Pancreas (tissue), 10 donors: Measurements from ENCODE around the gene NFIC. TPM values are rescaled to one million over a fixed set of nuclear protein-coding genes. Genes with fewer than 3 reads are reported as not detected.

Experiments used
- ATAC-seq, 4 donors: fragments of 200-7000 bp; cut with Tn5 transposase; one replicate each; pipeline versions ENCODE4 v1.8.0 to v1.9.1; 2020; ENCODE audit warnings: mild to moderate bottlenecking in 4 of 4, moderate library complexity in 4 of 4
- DNase-seq, 6 donors: peaks; one replicate each; pipeline ENCODE4 v3.0.0-alpha.2; 2020
- FAIRE-seq: peaks from 2 replicates; lab custom pipeline; 2012; peaks lifted over from hg19 to GRCh38; lab: Jason Lieb, UNC
- H3K27ac ChIP-seq, 4 donors: fragments of 200-600 bp; sonication (generic); 1 replicate in 3 of 4; 2 replicates in 1 of 4; pipeline versions ENCODE4 v1.5.0 to v1.8.0; 2020
- H3K27me3 ChIP-seq, 4 donors: fragments of 200-600 bp; one replicate each; pipeline ENCODE4 v1.8.0; 2021
- H3K36me3 ChIP-seq, 3 donors: fragments of 200-600 bp; sonication (generic) in 1 of 3; one replicate each; pipeline versions ENCODE4 v1.5.0 to v1.8.0; 2020 to 2021
- H3K4me1 ChIP-seq, 3 donors: fragments of 200-600 bp; one replicate each; pipeline ENCODE4 v1.8.0; 2021
- H3K4me3 ChIP-seq, 4 donors: fragments of 200-600 bp; sonication (generic) in 2 of 4; one replicate each; pipeline versions ENCODE4 v1.5.0 to v1.8.0; 2020 to 2021
- H3K9me3 ChIP-seq, 4 donors: fragments of 200-600 bp; one replicate each; pipeline ENCODE4 v1.8.0; 2021
- WGBS, 2 donors: extraction: QIAGEN DNeasy Blood & Tissue Kit; methylation state at CpG; one replicate each; pipeline ENCODE4 v1.1.7; 2013; 5-methylcytosine and 5-hydroxymethylcytosine counted together
- intact Hi-C, 3 donors: fragments of 100-400 bp; cut with DNase I; formaldehyde crosslinking; loops; one replicate each; pipeline versions ENCODE4 v1.11.1 to v1.14.2; 2022
- polyA plus RNA-seq, 2 donors: library from polyadenylated mRNA; stranded (reverse); fragments of 200-250 nt; gene quantifications; one replicate each; pipeline ENCODE4 v1.2.3, GENCODE V29; 2013
- total RNA-seq, 6 donors: library from RNA; stranded (reverse); fragmentation: NEBNext Ultra II Directional in 4 of 6; extraction: Animal tissue kit (Norgen Biotek cat#: 25700) in 4 of 6; gene quantifications; one replicate each; pipeline versions ENCODE4 v1.2.1 to v1.2.4, GENCODE V29; 2021 to 2023
- TF ChIP-seq, protein P1 (sequence below), 4 donors: fragments of 200-600 bp; sonication (generic) in 3 of 4; IDR thresholded peaks; one replicate each; pipeline versions ENCODE4 v1.5.0 to v1.8.0; 2021; ENCODE audit warnings: antibody characterized with exemption in 4 of 4
- donor health status: healthy with polysubstance abuse.
- donor health status: DM: no; HTN: no; CAD: no; lungs with moderate emphysema.
- donor health status: DM: no; HTN: no; CAD: no.
- donor health status: control.
- donor health status: control.
- donor health status: Bipolar disorder and iron deficiency.
- donor health status: DM: yes; HTN: yes; CAD: no.
- donor health status: DM: no; HTN: no; CAD: no.
- donor health status: DM: no; HTN: no; CAD: no.
- donor health status: DM: yes; HTN: yes; CAD: no.

Gene NFIC
- total and polyA plus RNA-seq, 8 donors = 21.3 to 203 (median 115) TPM

DNA sequence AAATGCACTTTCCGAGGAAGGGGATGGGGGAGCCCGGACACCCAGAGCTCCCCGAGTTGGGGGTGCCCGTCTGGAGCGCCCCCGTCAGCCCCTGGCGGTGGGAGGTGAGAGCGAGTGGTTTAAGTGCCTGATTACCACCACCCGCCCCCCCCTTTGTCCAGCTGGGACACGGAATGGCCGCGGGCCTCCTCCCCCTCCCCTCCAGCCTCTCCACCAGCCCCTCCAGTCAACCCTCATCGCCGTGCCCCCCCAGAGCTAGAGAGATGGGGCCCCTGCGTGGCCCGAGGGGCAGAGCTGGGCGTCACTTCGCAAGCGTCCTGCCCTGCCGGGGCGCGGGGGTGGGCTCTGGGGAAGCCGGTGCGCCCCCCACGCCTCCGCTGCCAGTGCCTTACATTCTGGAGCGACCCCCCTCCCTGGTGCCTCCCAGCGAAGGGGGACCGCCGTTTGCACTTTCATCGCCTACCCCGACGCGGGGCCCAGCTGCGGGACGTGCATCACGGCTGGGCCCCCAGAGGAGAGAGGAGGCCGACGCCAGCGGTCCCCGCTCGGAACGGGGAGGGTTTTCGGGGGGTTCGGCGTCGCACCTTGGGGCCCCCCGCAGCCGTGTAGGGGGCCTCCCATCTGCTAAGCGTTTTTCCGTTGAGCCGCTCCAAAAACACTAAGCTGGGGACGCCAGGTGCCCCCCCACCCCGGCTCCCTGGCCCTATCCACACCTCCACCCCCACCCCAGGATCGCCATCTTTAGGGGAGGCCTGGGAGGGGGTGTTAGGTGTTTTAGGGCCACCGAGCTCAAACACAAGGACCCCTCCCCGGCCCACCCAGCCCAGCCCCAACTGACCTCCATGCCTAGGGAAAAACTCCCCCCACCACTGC, 97.6 kb downstream of the NFIC start:
- DNase-seq = peak in 2 of 6 donors; percentile 20 to 42
- Histone ChIP-seq H3K27ac (no peak overlapping the region), H3K9me3 (no peaks in the 10 kb centered on the region), H3K4me3 (no peak overlapping the region), H3K27me3 (no peaks in the 10 kb centered on the region), H3K36me3 (peaks cover 3 to 19% (median 11%) of the 10 kb centered on the region in 3 donors), H3K4me1 (peaks cover 0 to 16% (median 4%) of the 10 kb centered on the region in 3 donors)
- WGBS, 2 donors = 83 to 88% methylated on average over 40 to 57 of the region's 57 CpGs
- ATAC-seq = no peak
- FAIRE-seq = no peak
- intact Hi-C loops = no loop called here
- TF ChIP-seq, protein P1, sequence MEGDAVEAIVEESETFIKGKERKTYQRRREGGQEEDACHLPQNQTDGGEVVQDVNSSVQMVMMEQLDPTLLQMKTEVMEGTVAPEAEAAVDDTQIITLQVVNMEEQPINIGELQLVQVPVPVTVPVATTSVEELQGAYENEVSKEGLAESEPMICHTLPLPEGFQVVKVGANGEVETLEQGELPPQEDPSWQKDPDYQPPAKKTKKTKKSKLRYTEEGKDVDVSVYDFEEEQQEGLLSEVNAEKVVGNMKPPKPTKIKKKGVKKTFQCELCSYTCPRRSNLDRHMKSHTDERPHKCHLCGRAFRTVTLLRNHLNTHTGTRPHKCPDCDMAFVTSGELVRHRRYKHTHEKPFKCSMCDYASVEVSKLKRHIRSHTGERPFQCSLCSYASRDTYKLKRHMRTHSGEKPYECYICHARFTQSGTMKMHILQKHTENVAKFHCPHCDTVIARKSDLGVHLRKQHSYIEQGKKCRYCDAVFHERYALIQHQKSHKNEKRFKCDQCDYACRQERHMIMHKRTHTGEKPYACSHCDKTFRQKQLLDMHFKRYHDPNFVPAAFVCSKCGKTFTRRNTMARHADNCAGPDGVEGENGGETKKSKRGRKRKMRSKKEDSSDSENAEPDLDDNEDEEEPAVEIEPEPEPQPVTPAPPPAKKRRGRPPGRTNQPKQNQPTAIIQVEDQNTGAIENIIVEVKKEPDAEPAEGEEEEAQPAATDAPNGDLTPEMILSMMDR (IDR thresholded peaks at IDR 0.05) = no peak

DNA sequence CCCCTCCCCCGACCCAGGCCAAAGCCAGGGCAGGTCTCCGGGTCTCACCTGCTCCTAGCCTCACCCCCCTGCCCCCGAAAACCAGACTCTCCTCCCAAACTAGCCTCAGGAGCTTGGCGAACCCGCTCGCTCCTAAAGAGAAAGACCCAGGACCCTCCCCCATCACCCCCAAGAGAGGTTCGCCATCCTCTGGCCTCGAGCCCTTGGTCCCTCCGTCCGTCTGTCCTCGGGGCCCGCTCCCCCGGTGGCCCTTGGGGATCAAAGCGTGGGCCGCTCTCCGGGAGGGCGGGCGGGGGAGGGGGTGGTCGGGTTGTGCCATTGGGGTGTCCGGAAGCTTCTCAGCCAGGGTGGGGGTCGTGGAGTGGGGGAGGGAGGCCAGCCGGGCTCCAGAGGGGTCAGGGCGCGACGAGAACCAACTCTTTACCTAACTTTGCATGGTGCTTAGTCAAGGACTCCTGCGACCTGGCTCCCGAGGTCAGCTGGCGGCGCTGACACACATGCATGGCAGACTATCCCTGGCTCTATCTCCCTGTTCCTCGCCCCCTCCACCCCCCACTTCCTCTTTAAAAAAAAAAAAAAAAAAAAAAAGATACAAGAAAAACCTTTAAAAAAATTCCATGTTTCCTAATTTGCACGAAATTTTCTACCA, 98.3 kb downstream of the NFIC start:
- FAIRE-seq = no peak
- Histone ChIP-seq H3K27ac (no peak overlapping the region), H3K4me3 (no peak overlapping the region), H3K27me3 (no peaks in the 10 kb centered on the region), H3K9me3 (no peaks in the 10 kb centered on the region), H3K4me1 (peaks cover 0 to 8% (median 4%) of the 10 kb centered on the region in 3 donors), H3K36me3 (peaks cover 3 to 19% (median 11%) of the 10 kb centered on the region in 3 donors)
- no peak for ATAC-seq
- intact Hi-C loops = loop anchor here in 1 of 3 donors (5.0 kb wide), 1 partner anchor 142 kb away; no protein-coding TSS in a partner anchor
- TF ChIP-seq, protein P1 (IDR thresholded peaks at IDR 0.05) = no peak
- WGBS, 2 donors = 84 to 86% methylated on average over 28 to 31 of the region's 31 CpGs
- peak in 2 of 6 donors; percentile 23 to 39 for DNase-seq

DNA sequence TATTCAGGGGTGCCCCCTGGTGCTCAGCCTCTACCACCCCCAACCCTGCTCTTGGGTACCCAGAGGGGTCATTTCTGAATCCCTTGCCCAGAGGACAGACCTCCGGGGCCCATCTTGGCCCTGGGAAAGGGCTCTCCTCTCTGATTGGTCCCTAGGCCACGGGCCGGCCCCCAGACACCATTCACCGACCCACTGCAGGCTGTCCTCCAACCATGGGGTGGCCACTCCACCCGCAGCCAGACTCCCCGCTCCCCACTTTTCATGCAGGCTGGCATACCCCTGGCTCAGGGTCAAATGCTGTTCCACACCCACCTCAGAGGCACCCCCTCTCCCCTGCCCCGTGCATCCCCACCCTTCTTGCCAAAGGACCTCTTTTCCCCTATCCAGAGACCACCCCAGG, 99.2 kb downstream of the NFIC start:
- Histone ChIP-seq H3K4me1 (no peaks in the 10 kb centered on the region), H3K36me3 (peaks cover 3 to 19% (median 11%) of the 10 kb centered on the region in 3 donors), H3K27me3 (no peaks in the 10 kb centered on the region), H3K4me3 (no peak overlapping the region), H3K27ac (no peak overlapping the region), H3K9me3 (no peaks in the 10 kb centered on the region)
- intact Hi-C loops = loop anchor here in 1 of 3 donors (5.0 kb wide), 1 partner anchor 143 kb away; no protein-coding TSS in a partner anchor
- ATAC-seq (no peak), DNase-seq (peak in 2 of 6 donors; percentile 16 to 22), FAIRE-seq (no peak)
- TF ChIP-seq, protein P1 (IDR thresholded peaks at IDR 0.05) = no peak
- 91 to 96% methylated on average over 7 of the region's 7 CpGs for WGBS, 2 donors

DNA sequence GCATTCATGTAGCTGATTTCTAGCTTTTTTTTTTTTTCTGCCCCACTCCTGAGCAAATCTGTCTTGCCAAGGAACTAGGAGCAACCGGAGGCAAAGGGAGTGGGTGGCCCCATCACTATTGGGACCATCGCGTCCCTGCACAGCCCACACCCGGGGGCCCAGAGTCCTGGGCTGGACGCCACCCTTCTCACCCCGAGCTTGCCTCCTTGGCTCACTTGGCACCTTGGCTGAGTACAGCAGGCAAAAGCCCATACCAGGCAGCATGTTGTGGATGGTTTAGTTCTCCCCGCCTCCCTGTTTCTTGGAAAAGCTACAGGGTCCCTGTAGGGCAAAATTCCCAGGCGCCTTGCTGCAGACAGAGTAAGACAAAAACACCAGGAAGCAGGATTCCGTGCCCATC, 100.3 kb downstream of the NFIC start:
- DNase-seq (peak in 2 of 6 donors; percentile 15 to 25), FAIRE-seq (no peak), ATAC-seq (no peak)
- H3K36me3 ChIP-seq = peaks cover 3 to 19% (median 11%) of the 10 kb centered on the region in 3 donors
- no peak overlapping the region for H3K27ac ChIP-seq
- WGBS, 2 donors = 95 to 98% methylated on average over 9 of the region's 9 CpGs
- H3K9me3 ChIP-seq = no peaks in the 10 kb centered on the region
- no peaks in the 10 kb centered on the region for H3K27me3 ChIP-seq
- no peak overlapping the region for H3K4me3 ChIP-seq
- H3K4me1 ChIP-seq = no peaks in the 10 kb centered on the region
- intact Hi-C loops = loop anchor here in 1 of 3 donors (5.0 kb wide), 1 partner anchor 144 kb away; no protein-coding TSS in a partner anchor
- TF ChIP-seq, protein P1 (IDR thresholded peaks at IDR 0.05) = no peak
